GM12878 (cell line): ENCODE measurements around the gene CCDC141. TPM values are rescaled to one million over a fixed set of nuclear protein-coding genes. Genes with fewer than 3 reads are reported as not detected.

Experiments used
- ATF7 ChIP-seq: fragments of 450-650 bp; IDR thresholded peaks from 2 replicates; pipeline ENCODE4 v1.6.1; 2016; ENCODE audit warnings: low read depth, mild to moderate bottlenecking
- CBX5 ChIP-seq: sonication (generic); IDR thresholded peaks from 2 replicates; pipeline ENCODE4 v1.6.1; 2016; ENCODE audit warnings: low read depth, moderate library complexity, mild to moderate bottlenecking, inconsistent platforms
- EGR1 ChIP-seq, 2 experiments: IDR thresholded peaks; 1 replicate in 1 of 2; 2 replicates in 1 of 2; pipeline ENCODE4 v1.6.1; 2011 to 2012; ENCODE audit warnings: low read depth in 2 of 2, low read length in 2 of 2, borderline replicate concordance in 1 of 2, mild to moderate bottlenecking in 1 of 2, moderate library complexity in 1 of 2
- GABPA ChIP-seq: IDR thresholded peaks from 2 replicates; pipeline ENCODE4 v1.6.1; 2014; ENCODE audit warnings: antibody characterized with exemption, low read depth, mild to moderate bottlenecking, inconsistent platforms
- LARP7 ChIP-seq: fragments of 450-650 bp; IDR thresholded peaks from 2 replicates; pipeline ENCODE4 v1.6.1; 2017; ENCODE audit warnings: mild to moderate bottlenecking
- MEF2B ChIP-seq: fragments of 450-650 bp; IDR thresholded peaks from 2 replicates; pipeline ENCODE4 v1.6.1; 2018; ENCODE audit warnings: mild to moderate bottlenecking, moderate library complexity; ENCODE audit not compliant: partially characterized antibody, poor library complexity, severe bottlenecking
- MYC ChIP-seq: IDR thresholded peaks from 2 replicates; pipeline ENCODE4 v1.6.1; 2011; ENCODE audit warnings: mild to moderate bottlenecking, low read length, moderate library complexity, inconsistent platforms; ENCODE audit not compliant: insufficient read depth, insufficient replicate concordance, insufficient read length, severe bottlenecking
- NFYA ChIP-seq: IDR thresholded peaks from 2 replicates; pipeline ENCODE4 v1.6.1; 2011; ENCODE audit warnings: low read depth, mild to moderate bottlenecking, low read length, improper control_type of control experiment, borderline replicate concordance
- NR2C1 ChIP-seq: fragments of 450-650 bp; IDR thresholded peaks from 2 replicates; pipeline ENCODE4 v1.6.1; 2017; ENCODE audit warnings: antibody characterized with exemption, mild to moderate bottlenecking, moderate library complexity
- NRF1 ChIP-seq: conservative IDR thresholded peaks from 2 replicates; pipeline ENCODE4 v1.6.1; 2011; ENCODE audit warnings: mild to moderate bottlenecking, low read depth, low read length, improper control_type of control experiment
- POLR2A ChIP-seq: IDR thresholded peaks from 2 replicates; pipeline ENCODE4 v1.6.1; 2011; ENCODE audit warnings: low read depth, mild to moderate bottlenecking, low read length
- POLR2AphosphoS5 ChIP-seq: IDR thresholded peaks from 2 replicates; pipeline ENCODE4 v1.6.1; 2011; ENCODE audit warnings: mild to moderate bottlenecking, low read length, inconsistent platforms
- SPI1 ChIP-seq: IDR thresholded peaks from 2 replicates; pipeline ENCODE4 v1.6.1; 2011; ENCODE audit warnings: low read depth, mild to moderate bottlenecking, low read length, moderate library complexity, borderline replicate concordance; ENCODE audit not compliant: insufficient read depth
- STAT1 ChIP-seq: fragments of 450-650 bp; conservative IDR thresholded peaks from 2 replicates; pipeline ENCODE4 v1.6.1; 2014; ENCODE audit warnings: antibody characterized with exemption, mild to moderate bottlenecking
- STAT3 ChIP-seq: IDR thresholded peaks from 2 replicates; pipeline ENCODE4 v1.6.1; 2011; ENCODE audit warnings: low read depth, low read length, improper control_type of control experiment
- TCF3 ChIP-seq: IDR thresholded peaks from 2 replicates; pipeline ENCODE4 v1.6.1; 2012; ENCODE audit warnings: low read depth, mild to moderate bottlenecking, low read length, borderline replicate concordance; ENCODE audit not compliant: insufficient read depth
- WRNIP1 ChIP-seq: IDR thresholded peaks from 2 replicates; pipeline ENCODE4 v1.6.1; 2011; ENCODE audit warnings: low read depth, low read length, improper control_type of control experiment, borderline replicate concordance
- polyA plus RNA-seq, 11 experiments: library from polyadenylated mRNA; depleted of rRNA in 4 of 11; unstranded in 6 of 11; stranded (reverse) in 5 of 11; fragments of >200 nt; fragmentation: Nextera tagmentation in 4 of 11; fragmentation: Illumina TruSeq in 1 of 11; extraction: Ambion mirVana in 4 of 11; extraction: Trizol in 1 of 11; gene quantifications; 1 replicate in 1 of 11; 2 replicates in 10 of 11; pipeline versions ENCODE4 v1.2.1 to v1.2.3, GENCODE V29; 2011 to 2016; ENCODE audit warnings: inconsistent platforms in 2 of 11, missing spikeins in 2 of 11, low read depth in 1 of 11
- total RNA-seq, 4 experiments: library from RNA; depleted of rRNA in 3 of 4; stranded (reverse); fragments of >200 nt in 3 of 4; fragmentation: Illumina TruSeq in 1 of 4; extraction: Trizol in 1 of 4; gene quantifications; 2 replicates each; pipeline versions ENCODE4 v1.2.1 to v1.2.3, GENCODE V29; 2013 to 2021
- TF ChIP-seq, protein P1 (sequence below), 3 experiments: IDR thresholded peaks in 2 of 3; conservative IDR thresholded peaks in 1 of 3; 2 replicates each; pipeline ENCODE4 v1.5.1; 2011; ENCODE audit warnings: low read depth in 3 of 3, low read length in 3 of 3, mild to moderate bottlenecking in 3 of 3, control low read depth in 2 of 3, moderate library complexity in 2 of 3, inconsistent platforms in 1 of 3, mixed read lengths in 1 of 3; ENCODE audit not compliant: control insufficient read depth in 2 of 3, insufficient read depth in 1 of 3; ENCODE audit errors: extremely low read depth in 1 of 3
- TF ChIP-seq, protein P2 (sequence below): fragments of 450-650 bp; IDR thresholded peaks from 2 replicates; pipeline ENCODE4 v1.6.1; 2018; ENCODE audit warnings: borderline replicate concordance, mild to moderate bottlenecking; ENCODE audit not compliant: partially characterized antibody
- TF ChIP-seq, protein P3 (sequence below): IDR thresholded peaks from 2 replicates; pipeline ENCODE4 v1.6.1; 2011; ENCODE audit warnings: low read depth, mild to moderate bottlenecking, low read length, moderate library complexity, borderline replicate concordance; ENCODE audit errors: extremely low read depth
- TF ChIP-seq, protein P4 (sequence below): fragments of 450-650 bp; IDR thresholded peaks from 2 replicates; pipeline ENCODE4 v1.6.1; 2016; ENCODE audit warnings: mild to moderate bottlenecking
- TF ChIP-seq, protein P5 (sequence below): IDR thresholded peaks from 2 replicates; pipeline ENCODE4 v1.6.1; 2012; ENCODE audit warnings: low read depth, low read length, improper control_type of control experiment

The CCDC141 gene
- total and polyA plus RNA-seq, 10 of the 15 experiments (the other 5 are each of a cell fraction or from before 2014, with no cell fraction given), result 0.84 to 12.5 (median 3.6) TPM

DNA sequence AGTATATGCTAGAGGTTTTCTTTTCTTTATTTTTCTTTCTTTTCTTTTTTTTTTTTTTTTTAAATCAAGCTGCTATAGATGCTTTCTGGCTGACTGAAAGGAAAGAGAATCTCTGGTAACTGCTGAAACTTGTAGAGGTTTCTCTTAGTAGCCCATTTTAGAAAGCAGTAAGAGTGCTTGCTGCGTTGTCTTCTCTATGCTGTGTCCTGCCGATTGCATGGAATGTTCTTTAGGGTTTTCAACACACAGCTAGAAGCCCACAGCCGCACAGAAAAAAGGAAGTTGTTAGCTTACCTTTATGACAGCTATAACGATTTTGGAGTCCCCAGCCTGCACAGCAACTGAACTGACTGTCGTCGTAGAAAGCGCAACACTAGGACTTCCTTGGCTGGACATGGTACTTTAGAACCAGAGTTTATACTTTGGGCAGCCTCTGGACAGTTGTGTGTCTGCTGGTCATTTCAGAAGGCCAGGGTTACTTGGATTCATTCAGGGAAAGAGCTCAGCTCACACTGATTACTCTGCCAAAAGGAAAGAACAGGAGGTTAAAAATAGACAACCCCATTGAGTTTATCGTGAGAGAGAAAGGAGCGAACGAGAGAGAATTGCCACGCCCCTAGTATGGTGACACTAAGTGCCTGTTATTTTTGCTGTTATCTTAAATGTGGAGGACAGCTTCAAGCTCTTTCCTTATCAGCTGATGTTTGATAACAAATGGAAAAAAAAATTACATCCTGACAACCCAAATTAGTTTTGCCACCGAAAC lies at the start of gene CCDC141 (continued):
- TF ChIP-seq NRF1, result no peak
- no peak for TF ChIP-seq STAT1
- no peak for TF ChIP-seq MEF2B
- no peak for TF ChIP-seq NR2C1
- peak; percentile 35; the same call in 1 of the 2 replicates for TF ChIP-seq POLR2A
- TF ChIP-seq, protein P1, sequence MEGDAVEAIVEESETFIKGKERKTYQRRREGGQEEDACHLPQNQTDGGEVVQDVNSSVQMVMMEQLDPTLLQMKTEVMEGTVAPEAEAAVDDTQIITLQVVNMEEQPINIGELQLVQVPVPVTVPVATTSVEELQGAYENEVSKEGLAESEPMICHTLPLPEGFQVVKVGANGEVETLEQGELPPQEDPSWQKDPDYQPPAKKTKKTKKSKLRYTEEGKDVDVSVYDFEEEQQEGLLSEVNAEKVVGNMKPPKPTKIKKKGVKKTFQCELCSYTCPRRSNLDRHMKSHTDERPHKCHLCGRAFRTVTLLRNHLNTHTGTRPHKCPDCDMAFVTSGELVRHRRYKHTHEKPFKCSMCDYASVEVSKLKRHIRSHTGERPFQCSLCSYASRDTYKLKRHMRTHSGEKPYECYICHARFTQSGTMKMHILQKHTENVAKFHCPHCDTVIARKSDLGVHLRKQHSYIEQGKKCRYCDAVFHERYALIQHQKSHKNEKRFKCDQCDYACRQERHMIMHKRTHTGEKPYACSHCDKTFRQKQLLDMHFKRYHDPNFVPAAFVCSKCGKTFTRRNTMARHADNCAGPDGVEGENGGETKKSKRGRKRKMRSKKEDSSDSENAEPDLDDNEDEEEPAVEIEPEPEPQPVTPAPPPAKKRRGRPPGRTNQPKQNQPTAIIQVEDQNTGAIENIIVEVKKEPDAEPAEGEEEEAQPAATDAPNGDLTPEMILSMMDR (IDR thresholded peaks at IDR 0.05 in 2 of 3, conservative IDR thresholded peaks at IDR 0.05 in 1 of 3; ENCODE audit: control insufficient read depth in 2 of 3, extremely low read depth in 1 of 3, insufficient read depth in 1 of 3, low read depth in 3 of 3, low read length in 3 of 3), result no peak
- TF ChIP-seq, protein P2, sequence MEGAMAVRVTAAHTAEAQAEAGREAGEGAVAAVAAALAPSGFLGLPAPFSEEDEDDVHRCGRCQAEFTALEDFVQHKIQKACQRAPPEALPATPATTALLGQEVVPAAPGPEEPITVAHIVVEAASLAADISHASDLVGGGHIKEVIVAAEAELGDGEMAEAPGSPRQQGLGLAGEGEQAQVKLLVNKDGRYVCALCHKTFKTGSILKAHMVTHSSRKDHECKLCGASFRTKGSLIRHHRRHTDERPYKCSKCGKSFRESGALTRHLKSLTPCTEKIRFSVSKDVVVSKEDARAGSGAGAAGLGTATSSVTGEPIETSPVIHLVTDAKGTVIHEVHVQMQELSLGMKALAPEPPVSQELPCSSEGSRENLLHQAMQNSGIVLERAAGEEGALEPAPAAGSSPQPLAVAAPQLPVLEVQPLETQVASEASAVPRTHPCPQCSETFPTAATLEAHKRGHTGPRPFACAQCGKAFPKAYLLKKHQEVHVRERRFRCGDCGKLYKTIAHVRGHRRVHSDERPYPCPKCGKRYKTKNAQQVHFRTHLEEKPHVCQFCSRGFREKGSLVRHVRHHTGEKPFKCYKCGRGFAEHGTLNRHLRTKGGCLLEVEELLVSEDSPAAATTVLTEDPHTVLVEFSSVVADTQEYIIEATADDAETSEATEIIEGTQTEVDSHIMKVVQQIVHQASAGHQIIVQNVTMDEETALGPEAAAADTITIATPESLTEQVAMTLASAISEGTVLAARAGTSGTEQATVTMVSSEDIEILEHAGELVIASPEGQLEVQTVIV, result no peak
- TF ChIP-seq GABPA, result no peak
- no peak for TF ChIP-seq STAT3
- TF ChIP-seq CBX5, result peak; percentile 44; the same call in 1 of the 2 replicates
- TF ChIP-seq SPI1, result no peak
- TF ChIP-seq TCF3, result no peak
- TF ChIP-seq, protein P3, sequence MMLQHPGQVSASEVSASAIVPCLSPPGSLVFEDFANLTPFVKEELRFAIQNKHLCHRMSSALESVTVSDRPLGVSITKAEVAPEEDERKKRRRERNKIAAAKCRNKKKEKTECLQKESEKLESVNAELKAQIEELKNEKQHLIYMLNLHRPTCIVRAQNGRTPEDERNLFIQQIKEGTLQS, result no peak
- TF ChIP-seq EGR1 (IDR thresholded peaks at IDR 0.05; ENCODE audit: borderline replicate concordance in 1 of 2, low read depth in 2 of 2, low read length in 2 of 2), result no peak
- TF ChIP-seq, protein P4, sequence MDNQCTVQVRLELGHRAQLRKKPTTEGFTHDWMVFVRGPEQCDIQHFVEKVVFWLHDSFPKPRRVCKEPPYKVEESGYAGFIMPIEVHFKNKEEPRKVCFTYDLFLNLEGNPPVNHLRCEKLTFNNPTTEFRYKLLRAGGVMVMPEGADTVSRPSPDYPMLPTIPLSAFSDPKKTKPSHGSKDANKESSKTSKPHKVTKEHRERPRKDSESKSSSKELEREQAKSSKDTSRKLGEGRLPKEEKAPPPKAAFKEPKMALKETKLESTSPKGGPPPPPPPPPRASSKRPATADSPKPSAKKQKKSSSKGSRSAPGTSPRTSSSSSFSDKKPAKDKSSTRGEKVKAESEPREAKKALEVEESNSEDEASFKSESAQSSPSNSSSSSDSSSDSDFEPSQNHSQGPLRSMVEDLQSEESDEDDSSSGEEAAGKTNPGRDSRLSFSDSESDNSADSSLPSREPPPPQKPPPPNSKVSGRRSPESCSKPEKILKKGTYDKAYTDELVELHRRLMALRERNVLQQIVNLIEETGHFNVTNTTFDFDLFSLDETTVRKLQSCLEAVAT, result peak; percentile 57; the same call in 1 of the 2 replicates
- TF ChIP-seq, protein P5, sequence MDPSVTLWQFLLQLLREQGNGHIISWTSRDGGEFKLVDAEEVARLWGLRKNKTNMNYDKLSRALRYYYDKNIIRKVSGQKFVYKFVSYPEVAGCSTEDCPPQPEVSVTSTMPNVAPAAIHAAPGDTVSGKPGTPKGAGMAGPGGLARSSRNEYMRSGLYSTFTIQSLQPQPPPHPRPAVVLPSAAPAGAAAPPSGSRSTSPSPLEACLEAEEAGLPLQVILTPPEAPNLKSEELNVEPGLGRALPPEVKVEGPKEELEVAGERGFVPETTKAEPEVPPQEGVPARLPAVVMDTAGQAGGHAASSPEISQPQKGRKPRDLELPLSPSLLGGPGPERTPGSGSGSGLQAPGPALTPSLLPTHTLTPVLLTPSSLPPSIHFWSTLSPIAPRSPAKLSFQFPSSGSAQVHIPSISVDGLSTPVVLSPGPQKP, result no peak
- TF ChIP-seq MYC, result no peak
- TF ChIP-seq WRNIP1, result 0 out of 2 replicates have a peak, but pooled peaks have one; percentile 48
- 0 out of 2 replicates have a peak, but pooled peaks have one; percentile 27 for TF ChIP-seq LARP7
- TF ChIP-seq POLR2AphosphoS5, result no peak
- no peak for TF ChIP-seq ATF7
- no peak for TF ChIP-seq NFYA
